ENCODE results near the gene ATG10. TPM values are rescaled to one million over a fixed set of nuclear protein-coding genes. Genes with fewer than 3 reads are reported as not detected.
"Not testable (repeated sequence)": the region's sequence is repeated elsewhere in the genome, so short reads cannot be mapped to it uniquely, and the experiment has no call there.

ATG10 gene
- total and polyA plus RNA-seq, 9 donors = 2.6 to 7.8 (median 4.6) TPM

DNA sequence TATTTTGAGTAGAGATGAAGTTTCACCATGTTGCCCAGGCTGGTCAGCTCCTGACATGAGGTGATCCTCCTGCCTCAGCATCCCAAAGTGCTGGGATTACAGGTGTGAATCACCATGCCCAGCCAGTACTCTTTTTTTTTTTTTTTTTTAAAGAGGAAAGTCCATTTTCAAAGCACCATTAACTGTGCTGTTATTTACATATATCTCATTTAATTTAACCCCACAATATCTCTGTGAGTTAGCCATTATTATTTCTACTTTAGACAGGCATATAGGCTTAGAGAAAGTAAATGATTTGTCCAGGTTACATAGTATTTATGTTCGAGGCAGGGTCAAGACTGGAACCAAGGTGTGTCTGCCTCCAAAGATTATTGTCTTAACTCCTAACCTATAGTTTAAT, 50.7 kb downstream of the ATG10 start:
- intact Hi-C loops (cut with DNase I) = no loop called here
- TF ChIP-seq EP300 (IDR thresholded peaks at IDR 0.05) = no peak
- TF ChIP-seq POLR2A (IDR thresholded peaks at IDR 0.05) = no peak
- no peak for TF ChIP-seq CTCF (IDR thresholded peaks at IDR 0.05)
- Histone ChIP-seq H3K9me3 (no peaks in the 10 kb centered on the region), H3K4me1 (ENCODE audit: insufficient read depth) (no peaks in the 10 kb centered on the region), H3K36me3 (no peaks in the 10 kb centered on the region), H3K27ac (no peak overlapping the region), H3K4me3 (no peak overlapping the region), H3K27me3 (no peaks in the 10 kb centered on the region)
- DNase-seq = no peak
- WGBS, 3 donors = 83 to 96% (median 96%) methylated on average over 1 of the region's 1 CpG

DNA sequence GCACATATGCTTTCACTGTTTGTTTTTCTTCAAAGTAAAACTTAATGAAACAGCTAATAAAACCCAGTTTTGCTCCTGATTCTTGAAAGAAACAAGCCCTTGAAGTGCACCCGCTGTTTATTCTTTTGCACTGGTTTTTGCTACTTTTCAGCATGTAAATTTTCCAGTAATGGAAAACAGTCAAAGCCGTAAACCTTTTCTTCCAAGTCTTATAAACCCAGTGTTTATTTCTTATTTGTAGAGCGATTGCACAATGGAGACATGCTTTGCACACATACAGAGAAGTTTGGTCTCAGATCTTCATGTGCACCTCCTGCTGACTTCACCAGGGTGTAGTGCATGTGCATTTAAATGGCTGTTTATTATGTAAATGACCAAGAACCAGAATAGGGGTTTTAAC, 51.8 kb downstream of the ATG10 start:
- DNase-seq = no peak
- TF ChIP-seq EP300 (IDR thresholded peaks at IDR 0.05) = no peak
- TF ChIP-seq CTCF (IDR thresholded peaks at IDR 0.05) = no peak
- TF ChIP-seq POLR2A (IDR thresholded peaks at IDR 0.05) = no peak
- Histone ChIP-seq H3K4me1 (ENCODE audit: insufficient read depth) (no peaks in the 10 kb centered on the region), H3K36me3 (no peaks in the 10 kb centered on the region), H3K9me3 (no peaks in the 10 kb centered on the region), H3K4me3 (no peak overlapping the region), H3K27me3 (no peaks in the 10 kb centered on the region), H3K27ac (no peak overlapping the region)
- 62 to 70% (median 63%) methylated on average over 3 of the region's 3 CpGs for WGBS, 3 donors
- intact Hi-C loops (cut with DNase I) = no loop called here

DNA sequence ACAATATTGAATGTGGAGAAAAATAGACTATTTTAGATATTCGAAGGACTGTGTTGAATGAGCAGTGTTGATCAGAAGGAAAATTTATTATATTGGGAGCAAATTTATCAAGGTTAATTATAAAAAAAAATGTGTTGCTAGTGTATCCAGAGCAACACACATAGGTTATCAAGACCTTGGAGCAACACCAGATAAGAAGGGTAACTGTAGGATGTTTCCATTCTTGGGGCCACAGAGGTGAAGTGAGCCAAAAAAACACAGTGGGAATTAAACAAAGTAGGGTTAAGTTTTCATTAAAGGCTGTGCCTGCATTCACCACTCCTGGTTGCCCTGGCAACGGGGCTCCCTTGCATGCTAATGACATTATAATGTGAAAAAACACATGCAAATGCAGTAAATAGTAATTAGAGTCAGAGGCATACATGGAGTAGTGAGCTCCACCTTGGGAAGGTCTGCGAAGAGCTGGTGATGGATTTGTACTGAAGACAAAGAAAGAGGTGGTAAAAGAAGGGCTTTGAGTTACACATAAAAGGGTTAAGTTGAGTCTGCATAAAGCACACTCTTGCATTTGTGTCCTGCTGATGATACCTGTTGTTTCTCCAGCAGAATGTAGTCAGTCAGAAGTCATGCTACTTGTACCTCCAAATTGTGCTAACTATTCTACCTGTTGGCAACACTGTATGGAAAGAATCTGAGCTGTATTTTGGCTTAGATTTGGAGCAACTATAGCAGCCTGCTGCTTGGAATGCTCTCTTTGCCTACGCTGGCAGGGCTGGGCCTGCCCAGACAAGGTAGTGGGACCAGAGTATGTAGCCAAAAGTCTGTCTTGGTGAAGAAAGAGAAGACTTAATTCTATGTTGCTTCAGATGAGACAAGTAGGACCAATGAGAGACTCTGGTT, 59.6 kb downstream of the ATG10 start:
- no peaks in the 10 kb centered on the region for H3K9me3 ChIP-seq
- H3K36me3 ChIP-seq = no peaks in the 10 kb centered on the region
- intact Hi-C loops (cut with DNase I) = no loop called here
- H3K4me3 ChIP-seq = no peak overlapping the region
- no peak overlapping the region for H3K27ac ChIP-seq
- no peak for TF ChIP-seq EP300 (IDR thresholded peaks at IDR 0.05)
- no peak for TF ChIP-seq POLR2A (IDR thresholded peaks at IDR 0.05)
- TF ChIP-seq CTCF (IDR thresholded peaks at IDR 0.05) = no peak
- 62 to 74% (median 70%) methylated on average over 4 of the region's 4 CpGs for WGBS, 3 donors
- no peak for DNase-seq
- no peaks in the 10 kb centered on the region for H3K4me1 ChIP-seq (ENCODE audit: insufficient read depth)
- no peaks in the 10 kb centered on the region for H3K27me3 ChIP-seq

- H3K4me3 ChIP-seq; H3K27me3 ChIP-seq; intact Hi-C loops (cut with DNase I); H3K27ac ChIP-seq; H3K9me3 ChIP-seq; DNase-seq; H3K4me1 ChIP-seq (ENCODE audit: insufficient read depth); H3K36me3 ChIP-seq: not testable (repeated sequence)
- WGBS, 3 donors = 92 to 96% (median 94%) methylated on average over 1 of the region's 1 CpG
Measured at GRCh38 chr5:82042894-82043293, 71.1 kb downstream of the ATG10 start.

- WGBS, 3 donors = 93 to 97% (median 96%) methylated on average over 2 of the region's 2 CpGs
- no peaks in the 10 kb centered on the region for H3K36me3 ChIP-seq
- DNase-seq = no peak
- no peak for TF ChIP-seq CTCF (IDR thresholded peaks at IDR 0.05)
- no peak for TF ChIP-seq POLR2A (IDR thresholded peaks at IDR 0.05)
- no peak for TF ChIP-seq EP300 (IDR thresholded peaks at IDR 0.05)
- H3K4me3 ChIP-seq = no peak overlapping the region
- intact Hi-C loops (cut with DNase I) = no loop called here
- H3K27me3 ChIP-seq = no peaks in the 10 kb centered on the region
- peaks cover 5% of the 10 kb centered on the region for H3K4me1 ChIP-seq (ENCODE audit: insufficient read depth)
- no peaks in the 10 kb centered on the region for H3K9me3 ChIP-seq
- H3K27ac ChIP-seq = no peak overlapping the region
Measured at GRCh38 chr5:82044010-82044409, 72.2 kb downstream of the ATG10 start.
